MCF 10A (cell line): ENCODE data around the gene TMEM256. TPM values are rescaled to one million over a fixed set of nuclear protein-coding genes. Genes with fewer than 3 reads are reported as not detected.

Source experiments
- BruUV-seq: library from RNA; stranded (reverse); fragments of 400-500 nt; replicated peaks from 2 replicates; lab custom pipeline; 2021; lab: Mats Ljungman, UMichigan
- CTCF ChIA-PET: fragments of 300-600 bp; sonication (Branson Sonifier 250); formaldehyde crosslinking; extraction: SDS; loops from one replicate; lab custom pipeline; 2021; ENCODE audit warnings: antibody characterized with exemption, inconsistent platforms; lab: Yijun Ruan, JAX
- POLR2A ChIA-PET: fragments of 300-600, 350-650 bp; sonication (Branson Sonifier 250); formaldehyde crosslinking; extraction: SDS; loops from one replicate; lab custom pipeline; 2020; ENCODE audit warnings: antibody characterized with exemption, inconsistent platforms; lab: Yijun Ruan, JAX
- DNase-seq: peaks from one replicate; pipeline ENCODE4 v3.0.0-alpha.2; 2018; ENCODE audit not compliant: unreplicated experiment
- H3K27ac Mint-ChIP-seq: one replicate; pipeline ENCODE4 v1.8.0; 2022; ENCODE audit warnings: mild to moderate bottlenecking, low read depth, mixed read lengths; ENCODE audit not compliant: unreplicated experiment
- H3K27me3 Mint-ChIP-seq: one replicate; pipeline ENCODE4 v1.8.0; 2022; ENCODE audit warnings: mixed read lengths; ENCODE audit not compliant: insufficient read depth, unreplicated experiment
- H3K36me3 Mint-ChIP-seq: one replicate; pipeline ENCODE4 v1.8.0; 2022; ENCODE audit warnings: mild to moderate bottlenecking, moderate library complexity, mixed read lengths; ENCODE audit not compliant: insufficient read depth, unreplicated experiment
- H3K4me1 Mint-ChIP-seq: one replicate; pipeline ENCODE4 v1.8.0; 2022; ENCODE audit warnings: mixed read lengths; ENCODE audit not compliant: insufficient read depth, unreplicated experiment
- H3K4me3 Mint-ChIP-seq: one replicate; pipeline ENCODE4 v1.8.0; 2022; ENCODE audit warnings: mild to moderate bottlenecking, moderate library complexity, mixed read lengths; ENCODE audit not compliant: unreplicated experiment
- H3K9me3 Mint-ChIP-seq: one replicate; pipeline ENCODE4 v1.8.0; 2022; ENCODE audit warnings: mixed read lengths; ENCODE audit not compliant: unreplicated experiment
- intact Hi-C: fragments of 100-400 bp; cut with micrococcal nuclease; formaldehyde crosslinking; loops from 2 replicates; pipeline ENCODE4 v1.14.1; 2022
- total RNA-seq: library from RNA; stranded (reverse); gene quantifications from 2 replicates; pipeline ENCODE4 v1.2.3, GENCODE V29; 2022
- TF ChIP-seq, protein P1 (sequence below): fragments of 200-600 bp; IDR thresholded peaks from one replicate; pipeline ENCODE4 v1.8.0; 2022; ENCODE audit warnings: antibody characterized with exemption, mild to moderate bottlenecking; ENCODE audit not compliant: unreplicated experiment

Gene TMEM256
- total RNA-seq, 1 experiment from 2014 or later, result 42.9 TPM

GRCh38 chr17:7409716-7410115 is 5.8 kb upstream of the TMEM256 start:
- Mint-ChIP-seq H3K36me3 (peaks cover 12% of the 10 kb centered on the region), H3K4me1 (peaks cover 10% of the 10 kb centered on the region), H3K9me3 (no peaks in the 10 kb centered on the region), H3K27me3 (no peaks in the 10 kb centered on the region), H3K4me3 (no peak overlapping the region), H3K27ac (no peak overlapping the region)
- TF ChIP-seq, protein P1, sequence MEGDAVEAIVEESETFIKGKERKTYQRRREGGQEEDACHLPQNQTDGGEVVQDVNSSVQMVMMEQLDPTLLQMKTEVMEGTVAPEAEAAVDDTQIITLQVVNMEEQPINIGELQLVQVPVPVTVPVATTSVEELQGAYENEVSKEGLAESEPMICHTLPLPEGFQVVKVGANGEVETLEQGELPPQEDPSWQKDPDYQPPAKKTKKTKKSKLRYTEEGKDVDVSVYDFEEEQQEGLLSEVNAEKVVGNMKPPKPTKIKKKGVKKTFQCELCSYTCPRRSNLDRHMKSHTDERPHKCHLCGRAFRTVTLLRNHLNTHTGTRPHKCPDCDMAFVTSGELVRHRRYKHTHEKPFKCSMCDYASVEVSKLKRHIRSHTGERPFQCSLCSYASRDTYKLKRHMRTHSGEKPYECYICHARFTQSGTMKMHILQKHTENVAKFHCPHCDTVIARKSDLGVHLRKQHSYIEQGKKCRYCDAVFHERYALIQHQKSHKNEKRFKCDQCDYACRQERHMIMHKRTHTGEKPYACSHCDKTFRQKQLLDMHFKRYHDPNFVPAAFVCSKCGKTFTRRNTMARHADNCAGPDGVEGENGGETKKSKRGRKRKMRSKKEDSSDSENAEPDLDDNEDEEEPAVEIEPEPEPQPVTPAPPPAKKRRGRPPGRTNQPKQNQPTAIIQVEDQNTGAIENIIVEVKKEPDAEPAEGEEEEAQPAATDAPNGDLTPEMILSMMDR, result no peak
- no TSS peak for BruUV-seq
- ChIA-PET POLR2A (interaction anchor here (0.7 kb wide), 1 partner anchor 1944 kb away, joined by 3 read pairs; no protein-coding TSS in a partner anchor), CTCF (no interaction called here)
- intact Hi-C loops, result no loop called here
- no peak for DNase-seq

- TF ChIP-seq, protein P1, result no peak
These were observed 5.0 kb upstream of the TMEM256 start for GRCh38 chr17:7408863-7409262.

DNA sequence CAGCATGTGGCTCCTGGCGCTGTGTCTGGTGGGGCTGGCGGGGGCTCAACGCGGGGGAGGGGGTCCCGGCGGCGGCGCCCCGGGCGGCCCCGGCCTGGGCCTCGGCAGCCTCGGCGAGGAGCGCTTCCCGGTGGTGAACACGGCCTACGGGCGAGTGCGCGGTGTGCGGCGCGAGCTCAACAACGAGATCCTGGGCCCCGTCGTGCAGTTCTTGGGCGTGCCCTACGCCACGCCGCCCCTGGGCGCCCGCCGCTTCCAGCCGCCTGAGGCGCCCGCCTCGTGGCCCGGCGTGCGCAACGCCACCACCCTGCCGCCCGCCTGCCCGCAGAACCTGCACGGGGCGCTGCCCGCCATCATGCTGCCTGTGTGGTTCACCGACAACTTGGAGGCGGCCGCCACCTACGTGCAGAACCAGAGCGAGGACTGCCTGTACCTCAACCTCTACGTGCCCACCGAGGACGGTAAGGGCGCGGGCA is 4.4 kb upstream of the TMEM256 start:
- DNase-seq, result no peak
- H3K36me3 Mint-ChIP-seq, result peaks cover 12% of the 10 kb centered on the region
- H3K9me3 Mint-ChIP-seq, result no peaks in the 10 kb centered on the region
- intact Hi-C loops, result no loop called here
- H3K4me3 Mint-ChIP-seq, result no peak overlapping the region
- H3K27me3 Mint-ChIP-seq, result no peaks in the 10 kb centered on the region
- H3K4me1 Mint-ChIP-seq, result peaks cover 11% of the 10 kb centered on the region
- no peak overlapping the region for H3K27ac Mint-ChIP-seq
- BruUV-seq, result no TSS peak
- ChIA-PET POLR2A (no interaction called here), CTCF (no interaction called here)
- TF ChIP-seq, protein P1, result no peak

More at GRCh38 chr17:7408863-7409262, 5.0 kb upstream of the TMEM256 start:
- peaks cover 12% of the 10 kb centered on the region for H3K36me3 Mint-ChIP-seq
- BruUV-seq, result no TSS peak
- no peaks in the 10 kb centered on the region for H3K9me3 Mint-ChIP-seq
- intact Hi-C loops, result no loop called here
- no peak for DNase-seq
- H3K4me1 Mint-ChIP-seq, result peaks cover 10% of the 10 kb centered on the region
- H3K27ac Mint-ChIP-seq, result no peak overlapping the region
- no peaks in the 10 kb centered on the region for H3K27me3 Mint-ChIP-seq
- ChIA-PET CTCF (no interaction called here), POLR2A (interaction anchor here (0.7 kb wide), 1 partner anchor 1943 kb away, joined by 3 read pairs; no protein-coding TSS in a partner anchor)
- no peak overlapping the region for H3K4me3 Mint-ChIP-seq

DNA sequence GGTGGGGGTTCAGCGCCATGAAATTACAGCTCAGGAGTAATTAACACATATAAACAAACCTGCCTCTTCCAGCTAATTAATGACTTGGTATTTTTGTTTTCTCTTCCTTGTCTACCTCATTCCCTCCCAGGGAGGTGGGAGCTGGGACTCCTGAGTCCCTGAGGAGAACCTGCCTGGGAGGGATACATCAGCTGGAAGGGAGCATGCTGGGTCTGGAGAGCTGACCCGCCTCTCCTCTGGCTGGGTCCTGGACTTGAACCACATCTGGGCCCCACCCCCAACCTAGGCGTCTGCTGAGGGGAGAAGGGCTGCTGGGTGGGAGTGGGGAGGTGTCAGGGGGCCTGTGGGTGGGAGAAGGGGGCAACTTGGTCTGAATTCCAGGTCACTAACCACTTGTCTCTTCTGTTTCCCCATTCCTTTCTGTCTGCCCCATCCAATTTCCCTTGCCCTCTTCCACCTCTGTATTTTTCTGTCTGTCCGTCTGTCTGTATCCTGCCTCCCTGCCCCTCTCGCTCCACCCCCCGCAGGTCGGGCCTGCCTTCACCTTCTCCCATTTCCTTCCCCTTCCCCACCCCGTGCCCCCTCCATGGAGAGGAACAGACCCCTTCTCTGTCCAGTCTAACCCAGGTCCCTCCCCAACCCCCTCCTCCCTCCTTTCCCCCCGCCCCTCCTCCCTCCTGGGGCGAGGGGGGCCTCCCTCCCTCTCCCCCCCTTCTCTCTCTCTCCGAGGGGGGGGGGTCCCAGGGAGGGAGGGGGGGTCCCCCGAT is 3.8 kb upstream of the TMEM256 start, which contains the start of gene NLGN2:
TSS of gene NLGN2 (plus strand) at position 361 of the 767 bp plus-strand sequence. CDS start 411 bp downstream, outside the sequence.
- BruUV-seq, result no TSS peak
- Mint-ChIP-seq H3K4me1 (peaks cover 16% of the 10 kb centered on the region), H3K9me3 (no peaks in the 10 kb centered on the region), H3K36me3 (peaks cover 12% of the 10 kb centered on the region), H3K27ac (no peak within 1 kb of the TSS), H3K4me3 (no peak within 1 kb of the TSS), H3K27me3 (no peaks in the 10 kb centered on the region)
- intact Hi-C loops, result no loop called here
- DNase-seq, result no peak
- POLR2A ChIA-PET, result no interaction called here
- CTCF ChIA-PET, result interaction anchor here (0.5 to 0.9 kb wide), 4 partner anchors 29 to 362 kb away, joined by 3 read pairs; no protein-coding TSS in a partner anchor
- TF ChIP-seq, protein P1, result no peak
